HUES6 (cell line): ENCODE data around the gene DISC1.

Experiments used
- H3K27ac ChIP-seq: 2 replicates; pipeline ENCODE4 v1.7.0; 2013; ENCODE audit warnings: low read depth, mild to moderate bottlenecking, low read length, inconsistent platforms
- H3K27me3 ChIP-seq: 2 replicates; pipeline ENCODE4 v1.6.1; 2013; ENCODE audit warnings: low read length; ENCODE audit not compliant: control insufficient read depth, insufficient read depth
- H3K36me3 ChIP-seq: 2 replicates; pipeline ENCODE4 v1.6.1; 2013; ENCODE audit warnings: low read length; ENCODE audit not compliant: control insufficient read depth, insufficient read depth
- H3K4me1 ChIP-seq: 2 replicates; pipeline ENCODE4 v1.6.1; 2013; ENCODE audit warnings: low read length; ENCODE audit not compliant: control insufficient read depth, insufficient read depth
- H3K4me3 ChIP-seq: 2 replicates; pipeline ENCODE4 v1.5.1; 2013; ENCODE audit warnings: low read depth, low read length
- H3K9ac ChIP-seq: one replicate; pipeline ENCODE4 v1.6.1; 2013; ENCODE audit warnings: mild to moderate bottlenecking, low read length
- H3K9me3 ChIP-seq: 2 replicates; pipeline ENCODE4 v1.6.1; 2013; ENCODE audit warnings: low read depth, low read length; ENCODE audit not compliant: control insufficient read depth, insufficient read depth

DISC1 gene

GRCh38 chr1:232046451-232047306, 420.1 kb downstream of the DISC1 start:
- H3K4me3 ChIP-seq: no peak overlapping the region
- H3K9me3 ChIP-seq: no peaks in the 10 kb centered on the region
- H3K27me3 ChIP-seq: no peaks in the 10 kb centered on the region
- H3K27ac ChIP-seq: no peak overlapping the region
- peaks cover 29% of the 10 kb centered on the region for H3K4me1 ChIP-seq
- H3K36me3 ChIP-seq: no peaks in the 10 kb centered on the region
- H3K9ac ChIP-seq: no peak overlapping the region

DNA sequence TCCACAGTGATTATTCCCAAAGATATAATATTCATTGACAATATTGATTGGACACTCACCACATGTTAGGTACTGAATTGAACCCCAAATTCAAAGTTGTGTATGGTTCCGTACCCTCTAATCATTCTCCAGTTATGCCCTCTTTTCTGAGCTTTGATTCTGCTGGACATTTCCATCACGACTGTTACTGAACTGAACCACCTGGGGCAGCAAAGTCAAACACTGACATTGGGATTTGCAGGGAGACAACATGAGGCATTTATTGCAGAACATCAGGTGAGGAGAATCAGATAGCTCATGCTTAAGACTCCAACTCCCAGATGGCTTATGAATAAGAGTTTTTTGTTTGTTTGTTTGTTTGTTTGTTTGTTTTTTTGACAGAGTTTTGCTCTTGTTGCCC, 420.9 kb downstream of the DISC1 start:
- Histone ChIP-seq H3K9ac (no peak overlapping the region), H3K27ac (no peak overlapping the region), H3K9me3 (no peaks in the 10 kb centered on the region), H3K36me3 (no peaks in the 10 kb centered on the region), H3K4me3 (no peak overlapping the region), H3K4me1 (peaks cover 29% of the 10 kb centered on the region), H3K27me3 (no peaks in the 10 kb centered on the region)

DNA sequence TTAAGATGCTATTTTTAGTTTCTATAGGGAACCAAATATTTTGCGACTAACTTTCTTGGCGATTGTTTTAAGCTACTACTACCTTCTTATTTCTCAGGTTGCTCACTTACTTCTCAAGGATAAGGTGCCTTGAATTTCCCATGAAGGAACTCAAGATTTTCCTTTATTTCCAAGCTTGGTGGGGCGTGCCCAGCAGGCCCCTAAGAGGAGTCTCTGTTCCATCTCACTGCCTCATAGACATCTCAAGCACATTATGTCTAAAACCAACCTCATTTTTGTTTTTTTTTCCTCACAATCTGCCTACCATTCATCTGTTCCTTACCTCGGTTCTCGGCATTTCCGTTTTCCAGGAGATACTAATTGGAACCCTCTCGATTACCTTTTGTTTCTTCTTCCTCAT, 421.9 kb downstream of the DISC1 start:
- H3K4me1 ChIP-seq: peaks cover 29% of the 10 kb centered on the region
- peaks cover 4% of the 10 kb centered on the region; the same call in 1 of the 2 replicates for H3K9me3 ChIP-seq
- H3K27me3 ChIP-seq: no peaks in the 10 kb centered on the region
- H3K36me3 ChIP-seq: no peaks in the 10 kb centered on the region
- no peak overlapping the region for H3K4me3 ChIP-seq
- no peak overlapping the region for H3K27ac ChIP-seq
- H3K9ac ChIP-seq: no peak overlapping the region

DNA sequence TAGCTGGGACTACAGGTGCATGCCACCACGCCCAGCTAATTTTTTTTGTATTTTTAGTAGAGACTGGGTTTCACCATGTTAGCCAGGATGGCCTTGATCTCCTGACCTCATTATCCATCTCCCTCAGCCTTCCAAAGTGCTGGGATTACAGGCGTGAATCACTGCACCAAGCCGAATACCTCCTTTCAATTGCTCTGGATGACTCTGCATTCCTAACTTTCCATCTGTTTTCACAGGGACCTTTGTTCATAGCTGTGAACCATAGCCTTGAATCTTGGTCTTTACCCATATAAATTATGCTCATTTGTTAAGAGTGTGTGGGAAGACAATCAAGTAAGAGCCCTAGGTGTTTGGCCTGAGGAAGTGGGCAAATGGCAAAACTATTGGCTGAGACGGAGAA, 422.7 kb downstream of the DISC1 start:
- peaks cover 4% of the 10 kb centered on the region; the same call in 1 of the 2 replicates for H3K9me3 ChIP-seq
- H3K9ac ChIP-seq: no peak overlapping the region
- no peaks in the 10 kb centered on the region for H3K36me3 ChIP-seq
- H3K4me3 ChIP-seq: no peak overlapping the region
- H3K27me3 ChIP-seq: no peaks in the 10 kb centered on the region
- no peak overlapping the region for H3K27ac ChIP-seq
- H3K4me1 ChIP-seq: peaks cover 29% of the 10 kb centered on the region

- no peak overlapping the region for H3K9ac ChIP-seq
- H3K36me3 ChIP-seq: no peaks in the 10 kb centered on the region
- peaks cover 9% of the 10 kb centered on the region; the same call in 1 of the 2 replicates for H3K4me1 ChIP-seq
- no peak overlapping the region for H3K4me3 ChIP-seq
- no peak overlapping the region for H3K27ac ChIP-seq
- peaks cover 4% of the 10 kb centered on the region; the same call in 1 of the 2 replicates for H3K9me3 ChIP-seq
- H3K27me3 ChIP-seq: peaks cover 4% of the 10 kb centered on the region; the same call in 1 of the 2 replicates
Observed at GRCh38 chr1:232057217-232057895, 430.8 kb downstream of the DISC1 start.

- Histone ChIP-seq H3K4me1 (peaks cover 11% of the 10 kb centered on the region), H3K27ac (no peak overlapping the region), H3K27me3 (peaks cover 4% of the 10 kb centered on the region; the same call in 1 of the 2 replicates), H3K9me3 (peaks cover 1% of the 10 kb centered on the region; the same call in 1 of the 2 replicates), H3K9ac (no peak overlapping the region), H3K4me3 (no peak overlapping the region), H3K36me3 (no peaks in the 10 kb centered on the region)
Observed at GRCh38 chr1:232057896-232058274, 431.3 kb downstream of the DISC1 start.

DNA sequence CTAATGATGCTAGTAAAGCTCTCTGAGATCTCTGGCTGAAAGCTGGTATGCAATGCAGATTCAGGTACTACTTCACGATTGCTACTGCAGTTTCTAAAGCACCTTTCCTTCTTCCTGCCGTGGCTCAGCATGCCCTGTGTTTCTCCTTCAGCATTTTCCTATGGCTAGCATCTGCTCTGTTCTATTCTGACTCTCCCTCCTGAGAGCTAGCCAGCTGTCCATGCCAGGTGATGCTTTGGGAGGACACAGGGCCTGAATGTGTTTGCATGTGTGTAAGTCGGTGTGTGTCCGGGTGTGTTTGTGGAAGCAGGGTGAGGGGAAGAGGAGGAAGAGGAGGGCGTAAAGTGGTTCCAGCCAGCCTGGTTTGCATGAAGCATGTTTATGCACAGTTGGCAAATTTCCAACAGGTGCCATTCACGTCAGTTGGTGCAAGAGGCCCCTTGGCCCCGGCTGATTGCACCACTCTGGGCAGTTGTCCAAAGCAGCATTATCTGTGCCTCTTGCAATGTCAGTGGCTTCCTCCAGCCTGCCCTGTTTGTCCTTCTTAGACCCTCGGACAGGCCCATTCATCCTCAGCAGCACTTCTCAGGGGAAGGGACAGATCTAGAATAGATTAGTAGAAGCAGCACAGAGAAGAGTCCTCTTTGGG, 433.3 kb downstream of the DISC1 start:
- H3K27ac ChIP-seq: no peak overlapping the region
- no peak overlapping the region for H3K9ac ChIP-seq
- no peak overlapping the region for H3K4me3 ChIP-seq
- H3K9me3 ChIP-seq: no peaks in the 10 kb centered on the region
- H3K4me1 ChIP-seq: peaks cover 13% of the 10 kb centered on the region
- H3K36me3 ChIP-seq: no peaks in the 10 kb centered on the region
- peaks cover 4% of the 10 kb centered on the region; the same call in 1 of the 2 replicates for H3K27me3 ChIP-seq

GRCh38 chr1:232062967-232063366, 436.4 kb downstream of the DISC1 start:
- H3K4me3 ChIP-seq: no peak overlapping the region
- H3K9me3 ChIP-seq: no peaks in the 10 kb centered on the region
- peaks cover 8% of the 10 kb centered on the region for H3K4me1 ChIP-seq
- peaks cover 4% of the 10 kb centered on the region; the same call in 1 of the 2 replicates for H3K27me3 ChIP-seq
- H3K36me3 ChIP-seq: no peaks in the 10 kb centered on the region
- H3K9ac ChIP-seq: no peak overlapping the region
- no peak overlapping the region for H3K27ac ChIP-seq

DNA sequence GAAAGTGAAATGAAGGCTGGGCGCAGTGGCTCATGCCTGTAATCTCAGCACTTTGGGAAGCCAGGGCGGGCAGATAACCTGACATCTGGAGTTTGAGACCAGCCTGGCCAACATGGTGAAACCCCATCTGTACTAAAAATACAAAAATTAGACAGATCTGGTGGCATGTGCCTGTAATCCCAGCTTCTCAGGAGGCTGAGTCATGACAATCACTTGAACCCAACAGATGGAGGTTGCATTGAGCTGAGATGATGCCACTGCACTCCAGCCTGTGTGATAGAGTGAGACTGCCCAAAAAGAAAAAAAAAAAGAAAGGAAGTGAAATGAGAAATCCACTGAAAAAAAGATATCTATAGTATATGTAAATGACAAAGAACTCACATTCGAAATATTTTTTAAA, 439.9 kb downstream of the DISC1 start:
- peaks cover 4% of the 10 kb centered on the region for H3K4me1 ChIP-seq
- H3K4me3 ChIP-seq: no peak overlapping the region
- H3K9me3 ChIP-seq: no peaks in the 10 kb centered on the region
- no peak overlapping the region for H3K27ac ChIP-seq
- H3K9ac ChIP-seq: no peak overlapping the region
- no peaks in the 10 kb centered on the region for H3K36me3 ChIP-seq
- peaks cover 4% of the 10 kb centered on the region; the same call in 1 of the 2 replicates for H3K27me3 ChIP-seq

DNA sequence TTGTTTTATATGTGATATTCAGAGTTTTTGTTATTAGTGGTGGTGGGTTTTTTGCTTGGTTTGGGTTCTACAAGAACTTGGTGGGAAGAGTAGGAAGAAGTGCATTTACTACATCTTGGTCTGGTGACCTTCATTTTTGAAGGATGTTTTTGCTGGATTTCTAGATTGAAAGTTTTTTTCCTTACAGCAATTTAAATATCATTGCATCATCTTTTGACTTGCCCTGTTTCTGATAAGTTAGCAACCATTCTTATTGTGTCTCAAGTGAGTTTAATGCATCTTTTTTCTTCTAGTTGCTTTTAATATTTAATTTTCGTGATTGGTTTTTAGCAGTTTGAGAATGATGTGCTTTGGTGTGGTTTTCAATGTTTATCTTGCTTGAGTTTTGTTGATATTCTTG, 447.7 kb downstream of the DISC1 start:
- H3K9ac ChIP-seq: no peak overlapping the region
- H3K27ac ChIP-seq: no peak overlapping the region
- H3K36me3 ChIP-seq: no peaks in the 10 kb centered on the region
- H3K9me3 ChIP-seq: no peaks in the 10 kb centered on the region
- H3K4me1 ChIP-seq: no peaks in the 10 kb centered on the region
- no peak overlapping the region for H3K4me3 ChIP-seq
- H3K27me3 ChIP-seq: no peaks in the 10 kb centered on the region

DNA sequence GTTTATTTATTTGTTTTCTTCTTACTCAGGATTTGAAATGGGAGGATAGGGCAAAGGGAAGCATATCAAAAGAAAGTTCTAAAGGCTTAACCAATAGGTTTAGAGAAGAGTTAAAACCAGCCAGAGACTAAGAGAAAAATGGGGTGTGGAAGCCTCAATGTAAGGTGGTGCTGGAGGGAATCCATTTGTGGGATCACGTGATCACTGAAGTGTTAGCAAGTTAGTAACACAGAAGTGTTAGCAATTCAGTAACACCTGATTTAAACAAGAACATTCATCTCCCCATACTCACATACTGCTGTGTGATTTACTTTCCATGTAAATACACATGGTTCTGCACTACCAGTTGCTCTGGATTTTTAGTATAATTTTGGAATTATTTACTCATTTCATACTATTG, 451.2 kb downstream of the DISC1 start:
- Histone ChIP-seq H3K4me3 (no peak overlapping the region), H3K27ac (no peak overlapping the region), H3K9me3 (no peaks in the 10 kb centered on the region), H3K27me3 (no peaks in the 10 kb centered on the region), H3K9ac (no peak overlapping the region), H3K4me1 (no peaks in the 10 kb centered on the region), H3K36me3 (no peaks in the 10 kb centered on the region)
